Neural crest cell (in vitro differentiated cells): ENCODE data around the gene PEX13. TPM values are rescaled to one million over a fixed set of nuclear protein-coding genes. Genes with fewer than 3 reads are reported as not detected.

ENCODE experiments used
- DNase-seq: peaks from one replicate; pipeline ENCODE4 v3.0.0; 2021; ENCODE audit warnings: low read depth, mixed read lengths, low spot score
- H3K27ac Mint-ChIP-seq: one replicate; pipeline ENCODE4 v1.8.0; 2021; ENCODE audit warnings: mild to moderate bottlenecking, mixed read lengths; ENCODE audit not compliant: unreplicated experiment
- H3K27me3 Mint-ChIP-seq: 2 replicates; pipeline ENCODE4 v1.8.0; 2021; ENCODE audit warnings: low read depth, mild to moderate bottlenecking, mixed read lengths
- H3K36me3 Mint-ChIP-seq: 2 replicates; pipeline ENCODE4 v1.8.0; 2021; ENCODE audit warnings: low read depth, mild to moderate bottlenecking, mixed read lengths
- H3K4me1 Mint-ChIP-seq: 2 replicates; pipeline ENCODE4 v1.8.0; 2021; ENCODE audit warnings: mixed read lengths
- H3K4me3 Mint-ChIP-seq: one replicate; pipeline ENCODE4 v1.8.0; 2021; ENCODE audit warnings: mild to moderate bottlenecking, mixed read lengths
- H3K9me3 Mint-ChIP-seq: 2 replicates; pipeline ENCODE4 v1.8.0; 2021; ENCODE audit warnings: mixed read lengths
- CTCF ChIP-seq: fragments of 200-600 bp; sonication (generic); conservative IDR thresholded peaks from 2 replicates; pipeline ENCODE4 v1.5.0; 2021; ENCODE audit warnings: antibody characterized with exemption, mild to moderate bottlenecking
- total RNA-seq: library from RNA; stranded (reverse); gene quantifications from 2 replicates; pipeline ENCODE4 v1.2.1, GENCODE V29; 2021

The PEX13 gene
- total RNA-seq, 1 donor from 2014 or later, result 26.9 TPM

GRCh38 chr2:61055557-61055956, 38.0 kb downstream of the PEX13 start:
- no peaks in the 10 kb centered on the region for H3K4me1 Mint-ChIP-seq
- no peak for TF ChIP-seq CTCF
- H3K4me3 Mint-ChIP-seq, result no peak overlapping the region
- H3K9me3 Mint-ChIP-seq, result no peaks in the 10 kb centered on the region
- no peak overlapping the region for H3K27ac Mint-ChIP-seq
- H3K27me3 Mint-ChIP-seq, result no peaks in the 10 kb centered on the region
- DNase-seq, result no peak
- H3K36me3 Mint-ChIP-seq, result peaks cover 6% of the 10 kb centered on the region

- no peak overlapping the region for H3K27ac Mint-ChIP-seq
- H3K4me3 Mint-ChIP-seq, result no peak overlapping the region
- no peak for DNase-seq
- no peak for TF ChIP-seq CTCF
- H3K36me3 Mint-ChIP-seq, result peaks cover 6% of the 10 kb centered on the region
- no peaks in the 10 kb centered on the region for H3K4me1 Mint-ChIP-seq
- no peaks in the 10 kb centered on the region for H3K9me3 Mint-ChIP-seq
- no peaks in the 10 kb centered on the region for H3K27me3 Mint-ChIP-seq
Observed at GRCh38 chr2:61057562-61057961, 40.0 kb downstream of the PEX13 start.

- Mint-ChIP-seq H3K4me3 (no peak overlapping the region), H3K36me3 (peaks cover 5% of the 10 kb centered on the region), H3K4me1 (no peaks in the 10 kb centered on the region), H3K27me3 (no peaks in the 10 kb centered on the region), H3K9me3 (no peaks in the 10 kb centered on the region), H3K27ac (no peak overlapping the region)
- no peak for DNase-seq
- no peak for TF ChIP-seq CTCF
Observed at GRCh38 chr2:61059382-61059781, 41.9 kb downstream of the PEX13 start.

GRCh38 chr2:61065714-61066709, 48.5 kb downstream of the PEX13 start, which contains the start of gene SANBR:
Gene SANBR, plus strand, starts transcription at chr2:61065871. Its CDS starts 4,480 bp downstream, at chr2:61070351.
- H3K4me1 Mint-ChIP-seq, result peaks cover 22% of the 10 kb centered on the region
- H3K9me3 Mint-ChIP-seq, result no peaks in the 10 kb centered on the region
- H3K4me3 Mint-ChIP-seq, result peak within 1 kb of the TSS; percentile 99
- DNase-seq, result peak; percentile 76
- peak within 1 kb of the TSS; percentile 97 for H3K27ac Mint-ChIP-seq
- H3K36me3 Mint-ChIP-seq, result peaks cover 2% of the 10 kb centered on the region
- no peaks in the 10 kb centered on the region for H3K27me3 Mint-ChIP-seq
- TF ChIP-seq CTCF, result no peak

- Mint-ChIP-seq H3K9me3 (no peaks in the 10 kb centered on the region), H3K27ac (no peak overlapping the region), H3K4me1 (no peaks in the 10 kb centered on the region), H3K4me3 (no peak overlapping the region), H3K36me3 (peaks cover 10% of the 10 kb centered on the region), H3K27me3 (no peaks in the 10 kb centered on the region)
- DNase-seq, result no peak
- TF ChIP-seq CTCF, result no peak
Observed at GRCh38 chr2:61074100-61074499, 56.6 kb downstream of the PEX13 start.
